Subcutaneous adipose tissue (tissue), 4 donors: ENCODE data around the gene ITGA8. TPM values are rescaled to one million over a fixed set of nuclear protein-coding genes. Genes with fewer than 3 reads are reported as not detected.

Experiments used
- total RNA-seq, 4 donors: library from RNA; depleted of rRNA; stranded (reverse); fragments of >200 nt; gene quantifications; one replicate each; pipeline ENCODE4 v1.1.0, GENCODE V29; 2016
- TF ChIP-seq, protein P1 (sequence below): fragments of 450-650 bp; IDR thresholded peaks from one replicate; pipeline ENCODE4 v1.5.1; 2016; ENCODE audit warnings: low read depth, mild to moderate bottlenecking, control low read depth, antibody characterized with exemption, moderate library complexity

Gene ITGA8
- total RNA-seq, 4 donors from 2014 or later, result 0.33 to 3.6 (median 2.4) TPM

GRCh38 chr10:15704581-15704968, 15.1 kb downstream of the ITGA8 start:
- TF ChIP-seq, protein P1, sequence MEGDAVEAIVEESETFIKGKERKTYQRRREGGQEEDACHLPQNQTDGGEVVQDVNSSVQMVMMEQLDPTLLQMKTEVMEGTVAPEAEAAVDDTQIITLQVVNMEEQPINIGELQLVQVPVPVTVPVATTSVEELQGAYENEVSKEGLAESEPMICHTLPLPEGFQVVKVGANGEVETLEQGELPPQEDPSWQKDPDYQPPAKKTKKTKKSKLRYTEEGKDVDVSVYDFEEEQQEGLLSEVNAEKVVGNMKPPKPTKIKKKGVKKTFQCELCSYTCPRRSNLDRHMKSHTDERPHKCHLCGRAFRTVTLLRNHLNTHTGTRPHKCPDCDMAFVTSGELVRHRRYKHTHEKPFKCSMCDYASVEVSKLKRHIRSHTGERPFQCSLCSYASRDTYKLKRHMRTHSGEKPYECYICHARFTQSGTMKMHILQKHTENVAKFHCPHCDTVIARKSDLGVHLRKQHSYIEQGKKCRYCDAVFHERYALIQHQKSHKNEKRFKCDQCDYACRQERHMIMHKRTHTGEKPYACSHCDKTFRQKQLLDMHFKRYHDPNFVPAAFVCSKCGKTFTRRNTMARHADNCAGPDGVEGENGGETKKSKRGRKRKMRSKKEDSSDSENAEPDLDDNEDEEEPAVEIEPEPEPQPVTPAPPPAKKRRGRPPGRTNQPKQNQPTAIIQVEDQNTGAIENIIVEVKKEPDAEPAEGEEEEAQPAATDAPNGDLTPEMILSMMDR, result no peak

GRCh38 chr10:15703944-15704580, 15.7 kb downstream of the ITGA8 start:
- TF ChIP-seq, protein P1, result no peak

GRCh38 chr10:15703151-15703880, 16.4 kb downstream of the ITGA8 start:
- TF ChIP-seq, protein P1, result no peak

DNA sequence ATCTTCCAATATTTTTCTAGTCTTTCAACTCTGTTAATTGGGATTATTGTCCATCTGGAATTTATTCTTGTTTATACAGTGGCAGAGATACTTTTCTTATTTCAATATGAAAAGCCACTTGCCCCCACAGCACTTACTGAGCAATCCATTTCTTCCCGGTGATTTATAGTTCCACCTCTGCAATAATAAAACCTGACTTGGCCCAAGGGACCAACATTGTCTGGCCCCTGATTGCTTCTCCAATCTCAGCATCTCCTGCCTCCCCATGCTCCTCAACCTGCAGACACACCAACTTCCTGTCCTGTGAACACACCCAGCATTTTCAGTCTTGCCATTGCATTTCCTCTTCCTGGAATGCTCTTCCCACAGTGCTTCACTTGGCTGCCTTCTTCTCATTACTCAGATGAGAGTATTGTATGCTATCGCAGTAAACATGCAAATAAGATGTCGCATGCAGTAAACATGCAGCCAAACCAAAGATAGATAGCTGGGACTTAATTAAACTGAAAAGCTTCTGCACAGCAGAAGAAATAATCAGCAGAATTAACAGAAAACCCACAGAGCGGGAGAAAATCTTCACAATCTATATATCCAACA, 19.5 kb downstream of the ITGA8 start:
- TF ChIP-seq, protein P1, result no peak

- TF ChIP-seq, protein P1, result no peak
These were observed 23.9 kb downstream of the ITGA8 start for GRCh38 chr10:15695852-15696251.

GRCh38 chr10:15690031-15690430, 29.7 kb downstream of the ITGA8 start:
- TF ChIP-seq, protein P1, result no peak

GRCh38 chr10:15684768-15685167, 35.0 kb downstream of the ITGA8 start:
- TF ChIP-seq, protein P1, result no peak
